GM19025 (cell line): ENCODE results near the gene TSC22D2.
"Not testable (repeated sequence)": the region's sequence is repeated elsewhere in the genome, so short reads cannot be mapped to it uniquely, and the experiment has no call there.

Source experiments
- ATAC-seq: cut with Tn5 transposase; IDR thresholded peaks from one replicate; pipeline ENCODE4 v1.9.1; 2021; ENCODE audit warnings: mild to moderate bottlenecking, low read depth, moderate library complexity; ENCODE audit not compliant: unreplicated experiment

The TSC22D2 gene

DNA sequence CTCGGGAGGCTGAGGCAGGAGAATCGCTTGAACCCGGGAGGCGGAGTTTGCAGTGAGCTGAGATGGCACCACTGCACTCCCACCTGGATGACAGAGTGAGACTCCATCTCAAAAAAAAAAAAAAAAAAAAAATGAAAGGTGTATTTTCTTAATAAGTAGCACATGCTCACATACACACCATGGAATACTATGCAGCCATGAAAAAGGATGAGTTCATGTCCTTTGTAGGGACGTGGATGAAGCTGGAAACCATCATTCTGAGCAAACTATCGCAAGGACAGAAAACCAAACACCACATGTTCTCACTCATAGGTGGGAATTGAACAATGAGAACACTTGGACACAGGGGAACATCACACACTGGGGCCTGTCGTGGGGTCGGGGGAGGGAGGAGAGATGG, 65.1 kb downstream of the TSC22D2 start:
- ATAC-seq: not testable (repeated sequence)

DNA sequence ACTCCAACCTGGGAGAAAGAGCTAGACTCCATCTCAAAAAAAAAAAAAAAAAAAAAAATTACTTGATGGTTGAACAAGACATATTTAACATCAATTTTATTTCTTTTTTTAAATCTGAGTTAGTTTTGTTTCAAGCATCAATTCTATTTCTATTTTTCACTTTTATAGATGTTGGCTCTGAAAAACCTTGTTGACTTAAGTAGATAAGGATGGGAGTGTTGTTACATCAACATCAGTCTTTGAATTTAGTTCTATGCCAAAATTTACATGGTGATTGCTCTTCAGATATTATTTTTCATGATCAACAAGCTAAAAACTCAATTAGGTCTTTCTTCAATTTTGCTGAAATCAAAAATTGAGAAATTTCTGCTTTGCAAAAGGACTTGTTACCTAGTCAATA, 71.3 kb downstream of the TSC22D2 start:
- no peak for ATAC-seq

DNA sequence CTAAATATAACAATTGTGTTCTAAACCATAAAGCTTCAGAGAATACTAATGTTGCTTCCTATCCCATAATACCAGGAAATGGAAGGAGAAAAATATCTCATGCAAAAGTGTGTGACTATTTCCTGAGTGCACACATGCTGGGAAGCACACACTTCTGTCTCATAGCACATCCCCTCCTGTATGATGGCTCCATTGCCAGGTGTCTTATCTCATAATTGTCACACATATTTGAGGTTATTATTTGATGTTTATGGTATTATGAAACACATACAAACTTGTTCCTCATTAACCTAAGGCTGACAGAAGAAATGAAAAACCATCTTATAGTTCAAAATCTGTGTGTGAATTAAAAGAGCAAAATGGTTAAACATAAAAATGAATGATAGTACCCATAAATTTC, 72.8 kb downstream of the TSC22D2 start:
- no peak for ATAC-seq

DNA sequence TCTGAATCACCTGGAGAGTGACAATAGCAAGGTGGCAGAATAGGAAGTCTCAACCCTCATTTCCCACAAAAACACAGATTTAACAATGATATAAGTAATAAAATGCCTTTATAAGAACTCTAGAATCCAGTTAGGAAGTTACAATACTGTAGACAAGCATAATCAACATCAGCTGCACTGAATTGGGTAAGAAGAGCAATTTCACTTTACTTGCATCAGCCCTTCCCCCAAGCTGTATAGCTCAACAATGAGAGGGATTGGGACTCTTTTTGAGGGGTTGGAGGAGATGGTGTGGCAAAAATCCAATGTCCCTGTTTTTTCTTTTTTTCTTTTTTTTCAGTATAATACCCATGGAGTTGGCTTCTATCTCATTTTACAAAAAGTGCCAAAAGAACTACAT, 75.1 kb downstream of the TSC22D2 start:
- ATAC-seq: no peak

DNA sequence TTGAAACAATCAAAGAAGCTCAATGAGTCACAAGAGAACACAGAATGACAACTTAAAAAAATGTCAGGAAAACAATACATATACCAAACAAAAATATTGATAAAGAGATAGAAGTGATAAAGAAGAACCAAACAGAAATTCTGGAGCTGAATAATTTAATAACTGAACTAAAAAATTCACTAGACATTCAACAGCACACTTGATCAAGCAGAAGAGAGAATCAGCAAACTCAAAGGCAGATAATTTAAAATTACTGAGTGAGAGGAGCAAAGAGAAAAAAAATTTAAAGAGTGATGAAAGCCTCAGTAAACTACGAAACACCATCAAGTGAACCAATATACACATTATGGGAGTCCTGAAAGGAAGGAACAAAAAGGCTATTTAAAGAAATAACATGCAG, 76.3 kb downstream of the TSC22D2 start:
- ATAC-seq: no peak

DNA sequence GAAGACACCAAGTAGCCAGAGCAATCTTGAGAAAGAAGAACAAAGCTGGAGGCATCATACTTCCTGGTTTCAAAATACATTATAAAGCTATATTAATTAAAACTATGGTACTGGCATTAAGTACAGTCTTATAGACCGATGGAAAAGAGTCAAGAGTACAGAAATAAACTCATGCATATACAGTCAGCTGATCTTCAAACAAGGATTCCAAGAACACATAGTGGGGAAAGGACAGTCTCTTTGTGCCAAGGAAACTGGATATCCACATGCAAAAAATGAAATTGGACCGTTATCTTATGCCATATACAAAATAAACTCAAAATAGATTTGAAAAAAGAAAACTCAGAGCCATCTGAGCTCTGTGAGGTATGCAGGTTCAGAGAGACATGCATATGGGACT, 80.8 kb downstream of the TSC22D2 start:
- ATAC-seq: no peak

DNA sequence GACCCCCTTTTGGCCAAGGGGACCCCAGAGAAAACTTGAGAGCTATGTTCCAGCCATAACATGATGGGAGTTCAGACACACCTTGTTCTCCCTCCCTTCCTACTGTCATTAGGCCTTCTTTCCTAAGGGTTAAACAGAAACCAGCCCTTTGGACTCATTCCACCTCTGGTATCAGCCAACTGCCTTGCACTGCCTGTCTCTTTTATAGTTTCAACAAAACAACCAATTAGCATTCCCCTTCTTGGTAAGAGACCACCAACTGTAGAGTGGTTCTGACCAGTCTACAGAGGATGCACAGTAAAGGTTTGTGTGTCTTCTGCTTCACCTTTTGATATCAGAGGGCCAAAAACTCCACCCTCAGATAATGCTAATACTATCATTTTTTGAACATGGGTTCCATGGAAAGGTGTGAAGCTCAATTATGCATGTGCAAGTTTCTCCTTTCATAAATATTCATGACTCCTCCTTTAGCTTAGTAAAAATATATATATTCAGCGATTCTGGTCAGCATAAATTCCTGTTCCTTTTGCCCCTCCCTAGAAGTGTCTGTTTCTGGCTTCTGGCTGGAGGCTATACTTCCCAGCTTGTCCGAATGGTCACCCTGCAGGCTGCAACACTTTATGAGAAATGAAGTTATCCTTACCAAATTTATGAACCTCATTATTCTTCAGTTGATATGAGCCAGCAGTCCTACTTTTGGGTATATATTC, 82.3 kb downstream of the TSC22D2 start:
- ATAC-seq: no peak

DNA sequence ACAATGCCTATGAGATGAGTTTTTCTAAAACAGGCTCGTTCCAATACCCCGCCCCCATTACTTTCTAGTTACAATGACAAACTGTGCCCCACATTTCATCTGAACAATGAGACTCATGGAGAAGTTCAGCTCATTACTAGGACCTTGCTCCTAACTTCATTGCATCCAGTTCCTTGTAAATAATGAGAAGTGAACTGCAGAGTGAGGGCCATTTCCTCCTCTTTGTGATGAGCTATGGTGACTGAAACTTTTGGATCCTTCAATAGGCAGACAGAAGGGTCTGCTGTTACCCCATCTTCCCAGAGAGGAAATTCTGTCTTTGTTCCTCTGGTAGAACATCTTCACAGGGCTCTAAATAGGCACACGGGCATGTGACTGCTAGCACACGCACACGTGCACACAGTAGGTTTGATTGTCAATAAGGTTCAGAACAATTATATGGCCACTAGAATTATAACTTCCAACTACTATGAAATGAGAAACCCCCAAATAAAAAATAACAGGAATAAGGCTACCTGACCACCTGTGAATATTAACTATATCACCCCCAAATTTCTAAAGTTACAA, 86.4 kb downstream of the TSC22D2 start:
- ATAC-seq: no peak

DNA sequence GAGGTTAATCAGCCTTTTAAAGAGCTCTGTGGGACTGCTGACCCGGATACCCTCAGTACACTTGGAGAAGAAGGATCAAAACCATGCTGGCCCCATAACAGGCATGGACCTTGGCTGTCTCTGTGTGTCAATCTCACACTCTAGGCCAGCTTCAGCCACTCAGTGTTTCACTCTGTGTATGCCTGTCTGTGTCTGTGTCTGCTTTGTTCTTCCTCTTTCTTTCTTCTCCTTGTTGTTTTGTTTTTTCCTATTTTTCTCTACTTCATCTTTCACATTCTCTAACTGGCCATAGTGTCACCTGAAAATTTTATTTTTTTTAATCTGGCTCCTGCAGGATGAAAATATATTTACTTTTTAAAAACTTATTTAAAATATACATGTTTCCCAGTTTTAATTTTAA, 87.1 kb downstream of the TSC22D2 start:
- no peak for ATAC-seq

DNA sequence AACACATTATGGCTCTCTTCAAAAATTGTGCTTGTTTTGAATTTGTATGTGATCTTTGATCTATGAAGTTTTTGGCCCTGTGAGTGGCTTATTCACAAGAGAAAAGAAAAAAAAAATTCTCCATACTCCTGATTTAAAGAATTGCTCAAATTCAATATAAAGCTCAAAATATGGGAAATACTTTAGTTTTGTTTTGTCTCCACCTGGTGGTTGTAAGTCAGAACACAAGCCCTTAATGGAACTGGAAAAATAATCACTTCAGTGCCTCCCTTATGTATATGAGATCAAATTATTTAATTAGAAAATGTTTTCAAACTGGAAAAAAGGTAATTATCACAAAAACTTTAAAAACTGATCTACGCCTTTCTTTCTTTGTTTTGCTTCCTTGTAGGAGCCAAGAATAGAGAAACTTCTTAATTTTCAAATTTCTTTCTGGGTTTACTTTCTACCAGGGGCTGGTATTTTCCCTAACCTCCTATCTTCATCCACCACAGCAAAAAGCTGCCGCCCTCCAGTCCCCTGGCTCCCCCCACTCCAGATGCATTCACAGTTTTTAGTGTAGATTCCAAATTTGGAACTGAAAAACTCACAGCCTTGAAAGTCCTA, 87.6 kb downstream of the TSC22D2 start:
- ATAC-seq: no peak

DNA sequence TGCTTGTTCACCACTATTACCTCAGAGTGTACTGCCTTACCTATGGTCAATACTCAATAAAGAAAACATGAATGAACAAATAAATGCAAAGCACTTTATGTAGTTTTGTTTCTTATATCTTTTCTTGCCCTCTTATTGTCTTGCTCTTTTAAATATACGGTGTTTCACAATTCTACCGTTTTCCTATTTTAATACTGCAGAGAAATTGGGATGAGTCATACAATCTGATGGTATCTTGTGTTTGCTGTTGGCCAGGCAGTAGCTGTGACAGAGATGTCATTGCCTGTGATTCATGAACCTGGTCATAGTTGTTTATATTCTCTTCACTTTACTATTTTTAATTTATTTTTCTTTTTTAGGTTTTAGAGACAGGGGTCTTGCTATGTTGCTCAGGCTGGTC, 89.9 kb downstream of the TSC22D2 start:
- no peak for ATAC-seq

DNA sequence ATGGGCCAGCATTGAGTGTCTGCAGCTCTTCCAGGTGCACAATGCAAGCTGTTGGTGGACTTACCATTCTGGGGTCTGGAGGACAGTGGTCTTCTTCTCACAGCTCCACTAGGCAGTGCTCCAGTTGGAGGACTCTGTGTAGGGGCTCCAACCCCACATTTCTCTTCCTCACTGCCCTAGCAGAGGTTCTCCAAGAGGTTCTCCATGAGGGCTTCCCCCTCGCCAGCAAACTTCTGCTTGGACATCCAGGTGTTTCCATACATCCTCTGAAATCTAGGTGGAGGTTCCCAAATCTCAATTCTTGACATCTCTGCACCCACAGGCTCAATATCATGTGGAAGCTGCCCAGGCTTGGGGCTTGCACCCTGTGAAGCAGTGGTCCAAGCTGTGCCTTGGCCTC, 92.9 kb downstream of the TSC22D2 start:
- ATAC-seq: not testable (repeated sequence)

DNA sequence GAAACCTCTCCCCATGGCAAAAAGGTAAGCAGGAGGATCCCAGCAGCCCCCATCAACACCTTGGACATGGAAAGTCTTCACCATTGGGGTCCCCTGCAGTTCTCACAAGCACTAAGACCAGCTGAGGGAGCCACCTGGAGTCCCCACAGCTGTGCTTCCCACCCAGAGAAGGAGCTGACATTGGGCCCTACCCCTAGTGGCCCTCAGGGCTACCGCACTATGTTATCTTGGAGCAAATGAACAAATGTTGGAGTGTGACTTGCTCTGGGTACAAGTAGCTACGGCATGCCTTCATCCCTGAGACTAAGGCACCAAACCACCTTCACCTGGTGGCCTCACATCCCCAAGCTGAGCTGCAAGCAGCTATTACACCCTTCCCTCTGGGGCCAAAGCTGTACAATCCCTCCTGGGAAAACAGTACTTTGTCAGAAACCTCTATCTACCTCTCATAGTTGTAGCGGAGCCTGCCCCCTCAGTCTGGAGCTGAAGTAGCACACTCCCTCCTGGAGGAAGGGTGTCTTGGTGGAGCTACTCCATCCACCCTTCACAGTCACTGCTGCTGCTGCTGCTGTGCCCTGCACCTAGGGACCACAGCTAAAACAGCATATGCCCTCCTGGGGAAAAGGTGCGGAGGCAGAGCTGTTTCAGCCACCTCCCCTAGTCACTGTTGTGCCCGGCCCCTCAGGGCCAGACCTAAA, 95.5 kb downstream of the TSC22D2 start:
- ATAC-seq: no peak

DNA sequence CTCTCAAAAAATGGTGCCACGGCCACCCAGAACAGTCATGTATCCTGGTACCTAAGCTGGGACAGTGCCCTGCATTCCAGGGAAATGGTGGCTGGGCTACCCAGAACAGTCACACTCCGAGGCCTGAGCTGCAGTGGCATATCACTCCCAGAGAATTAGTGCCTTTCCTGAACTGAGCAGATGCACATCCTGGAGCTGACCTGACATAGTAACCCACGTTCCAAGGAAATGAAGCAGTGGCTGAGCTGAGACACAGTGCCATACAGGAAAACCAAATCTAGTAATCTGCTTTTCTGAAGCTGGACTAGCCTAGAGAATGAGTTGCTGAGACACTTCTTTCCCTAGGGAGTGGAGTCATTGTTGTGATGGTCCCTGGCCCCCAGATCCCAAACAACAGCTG, 96.4 kb downstream of the TSC22D2 start:
- no peak for ATAC-seq

DNA sequence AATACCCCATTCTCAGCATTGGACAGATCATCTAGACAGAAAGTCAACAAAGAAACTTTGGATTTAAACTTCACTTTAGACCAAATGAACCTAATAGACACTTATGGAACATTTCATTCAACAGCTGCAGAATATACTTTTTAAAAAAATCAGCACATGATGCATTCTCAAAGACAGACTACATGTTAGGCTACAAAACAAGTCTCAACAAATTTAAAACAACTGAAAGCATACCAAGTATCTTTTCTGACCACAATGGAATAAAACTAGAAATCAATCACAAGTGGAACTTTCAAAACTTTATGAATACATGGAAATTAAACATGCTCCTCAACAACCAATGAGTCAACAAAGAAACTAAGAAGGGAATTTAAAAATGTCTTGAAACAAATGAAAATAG, 100.3 kb downstream of the TSC22D2 start:
- no peak for ATAC-seq

DNA sequence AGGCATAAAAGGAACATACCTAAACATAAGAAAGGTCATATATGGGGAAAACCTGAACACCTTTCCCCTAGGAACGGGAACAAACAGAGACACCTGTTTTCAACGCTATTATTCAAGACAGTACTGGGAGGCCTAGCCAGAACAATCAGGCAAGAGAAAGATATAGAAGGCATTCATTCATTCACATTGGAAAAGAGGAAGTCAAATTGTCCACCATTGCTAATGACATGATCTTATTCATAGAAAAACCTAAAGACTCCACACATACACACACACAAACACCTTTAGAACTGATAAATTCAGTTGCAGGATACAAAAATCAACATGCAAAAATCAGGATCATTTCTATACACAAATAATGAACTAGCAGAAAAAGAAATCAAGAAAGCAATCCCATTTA, 101.7 kb downstream of the TSC22D2 start:
- no peak for ATAC-seq

DNA sequence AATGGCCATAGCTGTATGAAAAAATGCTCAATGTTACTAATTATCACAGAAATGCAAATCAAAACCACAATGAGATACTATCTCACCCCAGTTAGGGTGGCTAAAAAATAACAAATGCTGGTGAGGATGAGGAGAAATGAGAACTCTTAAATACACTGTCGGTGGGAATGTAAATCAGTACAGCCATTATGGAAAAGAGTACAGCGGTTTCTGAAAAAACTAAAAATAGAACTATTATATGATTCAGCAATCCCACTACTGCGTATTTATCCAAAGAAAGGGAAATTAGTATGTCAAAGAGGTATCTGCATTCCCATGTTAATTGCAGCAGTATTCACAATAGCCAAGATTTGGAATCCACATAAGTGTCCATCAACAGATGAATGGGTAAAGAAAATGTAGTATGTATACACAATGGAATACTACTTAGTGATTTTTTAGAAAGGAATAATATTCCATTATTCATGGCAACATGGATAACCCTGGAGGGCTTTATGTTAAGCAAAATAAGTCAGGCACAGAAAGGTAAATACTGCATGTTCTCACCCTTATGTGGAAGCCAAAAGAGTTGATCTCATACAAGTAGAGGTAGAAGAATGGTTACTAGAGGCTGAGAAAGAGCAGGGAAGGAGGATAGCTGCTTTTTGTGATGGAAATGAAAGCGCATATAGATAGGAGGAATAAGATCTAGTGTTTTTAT, 103.2 kb downstream of the TSC22D2 start:
- no peak for ATAC-seq

DNA sequence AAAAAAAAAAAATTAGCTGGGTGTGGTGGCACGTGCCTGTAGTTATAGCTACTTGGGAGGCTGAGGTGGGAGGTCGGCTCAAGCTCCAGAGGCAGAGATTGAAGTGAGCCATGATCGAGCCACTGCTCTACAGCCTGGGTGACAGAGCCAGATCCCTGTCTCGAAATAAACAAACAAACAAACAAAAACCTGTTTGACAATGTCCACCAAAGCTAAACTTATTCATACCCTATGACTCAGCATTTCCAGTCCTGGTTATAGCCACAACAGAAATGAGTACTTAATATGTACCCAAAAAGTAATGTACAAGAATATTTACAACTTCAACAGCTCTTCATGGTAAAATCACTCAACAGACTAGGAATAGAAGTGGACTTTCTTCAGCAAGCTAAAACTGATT, 107.1 kb downstream of the TSC22D2 start:
- no peak for ATAC-seq
